Neural crest cell (in vitro differentiated cells): Measurements from ENCODE around the gene TIE1. TPM values are rescaled to one million over a fixed set of nuclear protein-coding genes. Genes with fewer than 3 reads are reported as not detected.

Experiments
- DNase-seq: peaks from one replicate; pipeline ENCODE4 v3.0.0; 2021; ENCODE audit warnings: low read depth, mixed read lengths, low spot score
- H3K27ac Mint-ChIP-seq: one replicate; pipeline ENCODE4 v1.8.0; 2021; ENCODE audit warnings: mild to moderate bottlenecking, mixed read lengths; ENCODE audit not compliant: unreplicated experiment
- H3K27me3 Mint-ChIP-seq: 2 replicates; pipeline ENCODE4 v1.8.0; 2021; ENCODE audit warnings: low read depth, mild to moderate bottlenecking, mixed read lengths
- H3K36me3 Mint-ChIP-seq: 2 replicates; pipeline ENCODE4 v1.8.0; 2021; ENCODE audit warnings: low read depth, mild to moderate bottlenecking, mixed read lengths
- H3K4me1 Mint-ChIP-seq: 2 replicates; pipeline ENCODE4 v1.8.0; 2021; ENCODE audit warnings: mixed read lengths
- H3K4me3 Mint-ChIP-seq: one replicate; pipeline ENCODE4 v1.8.0; 2021; ENCODE audit warnings: mild to moderate bottlenecking, mixed read lengths
- H3K9me3 Mint-ChIP-seq: 2 replicates; pipeline ENCODE4 v1.8.0; 2021; ENCODE audit warnings: mixed read lengths
- total RNA-seq: library from RNA; stranded (reverse); gene quantifications from 2 replicates; pipeline ENCODE4 v1.2.1, GENCODE V29; 2021
- TF ChIP-seq, protein P1 (sequence below): fragments of 200-600 bp; sonication (generic); conservative IDR thresholded peaks from 2 replicates; pipeline ENCODE4 v1.5.0; 2021; ENCODE audit warnings: antibody characterized with exemption, mild to moderate bottlenecking

Gene TIE1
- total RNA-seq, 1 donor from 2014 or later, result 2.2 TPM

DNA sequence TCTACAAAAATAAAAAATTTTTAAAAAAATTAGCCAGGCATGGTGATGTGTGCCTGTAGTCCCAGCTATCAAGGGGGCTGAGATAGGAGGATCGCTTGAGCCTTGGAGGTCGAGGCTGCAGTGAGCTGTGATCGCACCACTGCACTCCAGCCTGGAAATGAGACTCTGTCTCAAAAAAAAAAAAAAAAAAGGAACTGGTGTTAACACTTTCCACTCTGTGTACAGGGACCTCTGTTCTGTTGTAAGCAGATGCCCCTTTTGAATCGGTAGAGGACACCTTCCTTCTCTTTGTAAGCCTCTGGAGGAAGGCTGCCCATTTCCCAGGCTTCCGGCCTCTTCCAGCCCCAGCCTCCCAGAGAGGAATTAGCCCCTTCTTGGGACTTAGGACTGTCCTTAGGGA, 8.1 kb upstream of the TIE1 start:
- Mint-ChIP-seq H3K27me3 (no peaks in the 10 kb centered on the region), H3K4me3 (no peak overlapping the region), H3K9me3 (no peaks in the 10 kb centered on the region), H3K4me1 (peaks cover 28% of the 10 kb centered on the region), H3K27ac (no peak overlapping the region), H3K36me3 (no peaks in the 10 kb centered on the region)
- no peak for DNase-seq
- TF ChIP-seq, protein P1, sequence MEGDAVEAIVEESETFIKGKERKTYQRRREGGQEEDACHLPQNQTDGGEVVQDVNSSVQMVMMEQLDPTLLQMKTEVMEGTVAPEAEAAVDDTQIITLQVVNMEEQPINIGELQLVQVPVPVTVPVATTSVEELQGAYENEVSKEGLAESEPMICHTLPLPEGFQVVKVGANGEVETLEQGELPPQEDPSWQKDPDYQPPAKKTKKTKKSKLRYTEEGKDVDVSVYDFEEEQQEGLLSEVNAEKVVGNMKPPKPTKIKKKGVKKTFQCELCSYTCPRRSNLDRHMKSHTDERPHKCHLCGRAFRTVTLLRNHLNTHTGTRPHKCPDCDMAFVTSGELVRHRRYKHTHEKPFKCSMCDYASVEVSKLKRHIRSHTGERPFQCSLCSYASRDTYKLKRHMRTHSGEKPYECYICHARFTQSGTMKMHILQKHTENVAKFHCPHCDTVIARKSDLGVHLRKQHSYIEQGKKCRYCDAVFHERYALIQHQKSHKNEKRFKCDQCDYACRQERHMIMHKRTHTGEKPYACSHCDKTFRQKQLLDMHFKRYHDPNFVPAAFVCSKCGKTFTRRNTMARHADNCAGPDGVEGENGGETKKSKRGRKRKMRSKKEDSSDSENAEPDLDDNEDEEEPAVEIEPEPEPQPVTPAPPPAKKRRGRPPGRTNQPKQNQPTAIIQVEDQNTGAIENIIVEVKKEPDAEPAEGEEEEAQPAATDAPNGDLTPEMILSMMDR, result no peak

DNA sequence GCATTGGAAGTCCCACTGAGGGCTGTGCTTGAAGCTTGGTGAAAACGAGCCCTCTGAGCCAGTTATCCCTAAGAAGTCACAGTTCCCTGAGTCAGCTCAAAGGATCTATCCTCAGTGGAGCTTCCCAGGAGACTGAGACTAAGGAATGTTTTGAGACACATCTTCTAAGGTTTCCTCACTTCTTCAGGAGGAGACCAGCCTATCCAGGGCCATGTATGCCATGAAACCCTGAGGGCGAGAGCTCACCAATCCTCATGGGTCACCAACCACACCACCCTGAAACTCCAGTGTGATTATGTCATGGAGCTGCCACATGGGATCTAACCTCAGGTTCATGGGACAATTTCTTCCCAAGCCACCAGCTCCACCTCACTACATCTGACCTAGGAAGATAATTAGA, 7.6 kb upstream of the TIE1 start:
- TF ChIP-seq, protein P1, result no peak
- H3K27me3 Mint-ChIP-seq, result no peaks in the 10 kb centered on the region
- H3K9me3 Mint-ChIP-seq, result no peaks in the 10 kb centered on the region

DNA sequence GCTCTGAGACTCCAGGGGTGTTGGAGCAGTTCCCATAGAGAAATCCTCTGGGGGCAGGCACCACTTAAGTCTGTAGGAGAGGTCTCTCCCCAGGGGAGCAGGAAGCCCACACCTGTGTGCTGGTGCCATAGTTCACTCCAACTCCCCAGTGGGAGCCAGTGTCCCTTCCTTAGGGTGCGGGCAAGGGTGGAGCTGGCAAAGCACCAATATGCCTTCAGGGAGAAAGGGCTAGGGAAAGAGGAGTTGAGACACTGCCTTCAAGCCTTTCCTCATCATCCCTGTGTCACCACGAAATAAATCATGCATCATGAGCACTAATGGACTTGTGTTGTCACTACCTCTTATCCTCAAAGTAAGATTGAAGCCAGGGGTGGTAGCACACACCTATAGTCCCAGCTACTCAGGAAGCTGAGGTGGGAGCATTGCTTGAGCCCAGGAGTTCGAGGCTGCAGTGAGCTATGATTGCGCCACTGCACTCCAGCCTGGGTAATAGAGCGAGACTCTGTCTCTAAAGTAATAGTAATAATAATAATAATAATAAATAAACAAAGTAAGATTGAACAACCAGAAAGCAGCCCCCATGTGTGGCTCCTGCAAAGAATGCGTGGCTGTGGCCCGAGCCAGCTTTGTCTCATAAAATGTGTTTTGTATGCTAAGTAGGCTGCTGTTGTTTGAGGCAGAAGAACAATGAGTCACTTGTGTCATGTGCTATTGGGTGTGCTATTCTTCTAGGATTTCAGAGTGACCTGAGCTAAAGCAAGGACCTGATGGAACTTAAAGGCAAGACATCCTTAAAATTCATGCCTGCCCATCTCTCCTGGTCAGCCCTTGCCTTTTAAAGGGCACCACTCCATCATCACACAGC, 6.7 kb upstream of the TIE1 start:
- no peaks in the 10 kb centered on the region for H3K9me3 Mint-ChIP-seq

More for the DNA sequence above, 7.6 kb upstream of the TIE1 start:
- Mint-ChIP-seq H3K27ac (peak overlapping the region; percentile 71), H3K4me3 (no peak overlapping the region), H3K36me3 (no peaks in the 10 kb centered on the region), H3K4me1 (peaks cover 31% of the 10 kb centered on the region)
- DNase-seq, result no peak

DNA sequence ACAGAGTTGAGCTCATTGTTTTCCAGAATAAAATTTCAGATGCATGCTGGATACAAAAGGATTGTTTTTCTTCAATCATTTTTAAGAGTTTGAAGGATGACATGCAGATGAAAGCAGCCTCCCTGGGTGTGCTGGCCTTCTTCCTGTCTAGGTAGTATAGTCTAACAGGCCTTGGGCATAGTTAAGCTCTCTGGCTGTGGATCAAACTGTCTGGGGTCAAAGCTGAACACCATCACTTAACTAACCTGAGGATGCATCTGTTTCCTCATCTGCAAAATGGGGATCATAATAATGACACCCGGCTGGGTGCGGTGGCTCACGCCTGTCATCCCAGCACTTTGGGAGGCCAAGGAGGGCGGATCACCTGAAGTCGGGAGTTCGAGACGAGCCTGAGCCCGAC, 6.0 kb upstream of the TIE1 start:
- TF ChIP-seq, protein P1, result no peak
- DNase-seq, result no peak
- peaks cover 32% of the 10 kb centered on the region for H3K4me1 Mint-ChIP-seq
- no peak overlapping the region for H3K27ac Mint-ChIP-seq
- no peaks in the 10 kb centered on the region for H3K9me3 Mint-ChIP-seq
- no peaks in the 10 kb centered on the region for H3K27me3 Mint-ChIP-seq
- no peak overlapping the region for H3K4me3 Mint-ChIP-seq
- H3K36me3 Mint-ChIP-seq, result no peaks in the 10 kb centered on the region

More for the DNA sequence above, 6.7 kb upstream of the TIE1 start:
- no peak for DNase-seq
- TF ChIP-seq, protein P1, result no peak
- Mint-ChIP-seq H3K27me3 (no peaks in the 10 kb centered on the region), H3K4me1 (peaks cover 32% of the 10 kb centered on the region), H3K36me3 (no peaks in the 10 kb centered on the region), H3K27ac (no peak overlapping the region), H3K4me3 (no peak overlapping the region)

DNA sequence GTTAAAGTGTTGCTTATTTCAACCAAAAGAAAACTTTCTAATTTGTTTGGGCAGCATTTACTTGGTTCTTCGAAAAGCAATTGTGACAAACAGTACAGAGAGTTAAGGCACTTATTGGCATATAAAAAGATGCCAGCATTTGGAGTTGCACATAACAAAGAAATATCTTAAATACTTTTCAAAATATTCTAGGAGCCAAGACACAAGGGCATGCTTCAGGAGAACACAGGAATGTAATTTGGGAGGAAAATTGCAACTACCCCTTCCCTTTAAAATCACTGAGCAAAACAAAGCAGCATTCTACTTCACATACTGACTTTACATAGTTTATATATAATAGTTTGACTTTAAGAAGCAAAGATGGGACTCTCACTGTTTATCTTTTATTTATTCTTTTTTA, 4.6 kb upstream of the TIE1 start:
- H3K36me3 Mint-ChIP-seq, result no peaks in the 10 kb centered on the region
- TF ChIP-seq, protein P1, result no peak
- peaks cover 35% of the 10 kb centered on the region for H3K4me1 Mint-ChIP-seq
- H3K9me3 Mint-ChIP-seq, result no peaks in the 10 kb centered on the region
- H3K27ac Mint-ChIP-seq, result peak overlapping the region; percentile 65
- no peak for DNase-seq
- no peak overlapping the region for H3K4me3 Mint-ChIP-seq
- H3K27me3 Mint-ChIP-seq, result no peaks in the 10 kb centered on the region
